Left forelimb (tissue), 1 donor: Measurements from ENCODE around the gene HOXC12.

Experiments used
- DNase-seq: peaks from one replicate; pipeline ENCODE4 v3.0.0-alpha.2; 2018; ENCODE audit warnings: low spot score

Gene HOXC12

GRCh38 chr12:53956251-53956887 is 1.7 kb downstream of the HOXC12 start:
- no peak for DNase-seq

GRCh38 chr12:53956914-53957536 is 2.3 kb downstream of the HOXC12 start:
- no peak for DNase-seq

DNA sequence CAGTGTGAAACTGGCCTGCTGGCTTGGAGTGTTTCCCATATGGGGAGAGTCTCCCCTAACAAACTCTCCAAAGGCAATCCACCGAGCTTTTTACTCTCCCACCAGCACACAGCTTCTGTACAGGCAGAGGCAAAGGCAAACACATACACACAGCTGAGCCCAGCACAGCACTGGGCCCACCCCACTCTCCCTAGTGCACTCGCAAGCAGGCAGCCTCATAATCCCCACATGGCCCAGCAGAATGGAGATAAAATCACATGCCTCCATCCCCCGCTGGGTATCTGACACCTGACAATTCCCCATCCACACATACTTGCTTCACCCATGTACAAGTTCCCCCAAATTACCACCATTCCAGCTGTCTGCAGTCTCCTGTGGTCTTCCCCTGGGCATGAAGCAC is 3.4 kb downstream of the HOXC12 start:
- no peak for DNase-seq

DNA sequence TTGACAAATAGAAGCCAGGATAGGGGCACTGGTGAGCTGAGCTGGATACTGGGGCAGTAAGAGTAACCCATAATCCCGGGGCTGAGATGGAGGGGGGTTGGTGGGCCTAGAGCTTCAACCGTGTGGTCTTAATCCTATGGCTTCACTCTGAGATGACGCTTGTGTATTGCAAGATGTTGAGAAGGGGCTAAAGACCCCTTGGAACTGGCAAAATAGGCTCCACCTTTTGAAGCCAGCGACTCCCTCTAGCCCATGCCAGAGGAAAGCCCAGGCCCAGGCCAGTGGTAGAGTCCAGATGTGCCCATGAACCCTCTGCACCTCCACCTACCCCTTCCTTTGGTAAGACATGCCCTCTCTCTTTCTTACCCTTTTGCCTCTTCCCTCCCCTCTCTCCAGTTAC is 4.6 kb downstream of the HOXC12 start:
- DNase-seq = no peak

DNA sequence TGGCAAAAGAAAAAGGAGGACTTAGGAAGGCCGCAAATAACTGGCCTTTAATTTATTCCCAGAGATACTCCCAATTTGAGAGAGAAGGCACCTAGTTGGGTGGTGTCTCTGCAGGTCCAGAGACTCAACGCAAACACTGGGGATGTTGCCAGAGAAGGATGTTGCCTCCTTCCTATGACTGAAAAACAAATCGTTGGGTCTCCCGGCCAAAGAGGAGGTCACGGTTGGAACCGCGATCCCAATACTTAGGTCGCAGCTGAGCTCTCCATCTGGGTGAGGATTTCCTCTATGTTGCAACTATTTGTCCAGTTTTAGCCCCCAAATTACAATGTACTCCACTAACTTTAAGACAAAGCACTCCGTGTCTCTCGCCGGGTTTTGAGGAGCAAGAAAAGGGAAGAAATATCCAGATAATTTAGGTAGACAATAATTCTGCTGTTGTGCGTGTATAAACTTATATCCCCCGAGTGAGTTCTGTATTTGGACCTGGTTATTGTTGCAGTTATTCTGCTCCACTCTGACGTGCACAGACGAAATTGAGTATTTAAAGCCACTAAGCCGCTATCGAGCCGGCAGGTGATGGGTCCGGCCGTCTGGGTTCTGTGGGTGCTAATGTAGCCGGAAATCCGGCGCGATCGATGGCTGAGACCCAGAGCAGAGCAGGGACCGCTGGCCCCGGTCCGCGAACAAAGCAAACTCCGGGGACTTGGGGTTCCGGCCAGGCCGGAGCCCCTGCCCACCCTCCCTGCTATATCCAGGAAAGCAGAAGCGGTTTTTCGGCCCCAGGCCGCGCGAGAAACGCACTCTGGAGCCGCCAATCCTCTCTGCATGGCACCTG is 5.7 kb downstream of the HOXC12 start:
- no peak for DNase-seq

- DNase-seq = no peak
Measured at GRCh38 chr12:53961025-53961761, 6.5 kb downstream of the HOXC12 start.

GRCh38 chr12:53963005-53963404 is 8.3 kb downstream of the HOXC12 start:
- DNase-seq = no peak

DNA sequence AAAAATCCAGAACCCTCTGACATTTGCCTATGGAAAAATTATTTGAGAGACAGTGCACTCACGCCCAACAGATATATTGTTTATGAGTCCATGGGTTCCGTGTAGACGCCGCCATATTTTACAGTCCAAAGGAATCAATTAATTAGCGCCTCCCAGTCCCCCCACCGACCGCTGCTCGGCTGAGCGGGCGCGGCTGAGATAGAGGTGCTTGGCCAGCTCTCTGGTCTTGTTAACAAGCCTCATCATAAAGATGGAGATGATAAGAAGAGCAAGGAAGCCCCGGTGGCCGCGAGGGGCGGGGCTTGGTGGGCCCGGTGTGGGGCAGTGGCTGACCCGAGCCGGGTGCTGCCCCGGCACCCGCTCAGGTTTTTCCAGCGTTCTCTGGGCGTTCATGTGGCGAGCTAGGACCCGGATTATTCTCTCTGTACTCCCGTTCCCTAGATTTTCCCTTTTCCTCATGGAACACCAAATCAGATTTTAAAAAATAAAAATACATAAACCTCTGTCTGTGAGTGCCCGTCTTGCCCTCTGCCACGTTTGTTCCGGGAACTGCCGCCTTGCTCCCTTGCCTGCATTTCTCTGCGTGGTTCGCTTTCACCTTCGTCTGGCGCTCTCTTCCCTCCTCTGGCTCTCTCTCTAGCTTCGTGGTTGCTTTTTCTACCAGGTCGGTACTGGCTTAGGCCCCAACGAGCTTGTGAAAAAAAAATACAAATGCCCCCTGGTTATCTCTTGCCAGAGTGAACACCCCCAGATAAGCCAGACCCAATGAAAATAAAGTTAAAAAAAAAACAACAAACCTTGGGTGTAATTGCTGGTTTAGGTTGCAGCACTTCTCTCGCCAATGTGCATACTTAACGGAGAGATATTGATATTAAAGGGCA is 9.0 kb downstream of the HOXC12 start:
- DNase-seq = no peak

GRCh38 chr12:53964315-53964713 is 9.6 kb downstream of the HOXC12 start:
- no peak for DNase-seq

- no peak for DNase-seq
Measured at GRCh38 chr12:53965281-53966084, 10.8 kb downstream of the HOXC12 start.

DNA sequence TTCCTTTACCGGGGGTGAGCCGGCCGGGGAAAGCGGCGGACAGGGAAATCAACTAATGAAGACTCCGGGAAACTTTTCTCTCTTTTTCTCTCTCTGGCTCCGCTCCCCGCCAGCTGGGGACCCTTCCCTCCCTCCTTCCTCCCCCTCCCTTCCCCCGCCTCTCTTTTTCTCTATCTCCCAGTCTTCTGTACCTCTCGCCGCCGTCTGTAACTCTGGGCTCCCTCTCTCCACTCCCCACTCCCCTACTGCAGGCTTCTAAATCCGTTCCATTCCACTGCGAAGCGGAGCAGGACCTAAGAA is 11.3 kb downstream of the HOXC12 start:
- no peak for DNase-seq

GRCh38 chr12:53966385-53967133 is 11.9 kb downstream of the HOXC12 start:
- no peak for DNase-seq

DNA sequence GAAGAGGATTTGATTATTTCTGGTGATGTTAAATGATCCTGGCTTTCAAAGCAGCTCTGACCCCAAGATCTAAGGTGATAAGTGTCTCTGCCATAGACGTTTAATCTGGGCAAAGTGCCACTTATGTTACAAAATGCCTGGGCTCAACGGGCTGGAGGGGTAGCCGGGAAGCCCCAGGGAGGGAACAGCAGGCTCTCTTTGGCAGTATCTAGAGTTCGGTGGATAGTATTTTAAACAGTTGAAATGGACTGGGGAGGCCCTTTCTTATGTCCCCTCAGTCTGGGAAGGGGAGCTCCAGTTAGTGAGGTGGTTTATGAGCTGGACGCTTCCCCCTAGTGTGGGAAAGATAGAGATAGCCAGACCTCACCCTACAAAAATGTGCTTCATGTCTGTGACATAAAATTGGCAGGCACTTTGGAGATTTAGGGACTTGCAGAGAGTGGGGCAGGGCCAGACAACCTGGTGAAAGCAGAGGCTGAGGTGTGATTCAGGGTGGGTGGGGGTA is 12.8 kb downstream of the HOXC12 start:
- no peak for DNase-seq

- no peak for DNase-seq
Measured at GRCh38 chr12:53968214-53969127, 13.8 kb downstream of the HOXC12 start.

- DNase-seq = no peak
Measured at GRCh38 chr12:53969588-53970259, 15.0 kb downstream of the HOXC12 start.

DNA sequence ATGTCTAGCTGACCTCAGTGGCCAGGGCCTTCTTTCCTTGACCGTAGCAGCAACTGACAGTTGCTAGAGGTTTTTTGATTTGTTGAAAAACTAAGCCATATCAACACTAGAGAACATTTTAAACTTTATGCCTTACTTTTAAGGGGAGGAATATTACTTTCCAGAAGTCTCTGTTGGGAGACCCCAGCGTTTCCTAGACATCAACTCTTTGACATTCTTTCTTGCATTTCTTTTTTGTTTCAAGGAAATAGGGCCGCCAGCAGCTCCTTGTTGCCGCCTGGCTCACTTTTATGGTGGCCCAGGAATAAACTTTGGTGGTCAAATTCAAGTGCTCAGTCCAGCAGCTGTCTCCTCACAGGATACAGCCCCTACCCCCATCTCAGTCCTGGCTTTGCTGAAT is 15.7 kb downstream of the HOXC12 start:
- no peak for DNase-seq

DNA sequence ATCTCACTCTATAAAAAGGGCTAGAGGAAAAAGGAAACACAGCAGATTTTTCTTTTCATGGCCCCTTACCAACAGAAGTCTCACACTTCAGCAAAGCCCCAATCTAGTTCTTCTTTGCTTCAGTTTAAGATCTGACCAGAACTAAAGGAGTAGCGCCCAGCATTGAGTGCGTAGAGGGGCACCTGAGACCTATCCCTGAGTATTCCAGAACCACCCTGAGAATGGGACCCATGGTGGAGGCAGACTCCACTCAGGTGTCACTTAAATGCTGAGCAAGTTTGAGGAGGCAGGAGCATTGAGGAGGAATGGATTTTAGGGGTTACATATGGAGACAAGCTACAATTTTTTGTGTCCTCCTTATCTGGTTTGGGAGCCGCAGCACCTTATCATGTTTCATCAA is 16.4 kb downstream of the HOXC12 start:
- DNase-seq = no peak

GRCh38 chr12:53971686-53972085 is 17.0 kb downstream of the HOXC12 start:
- no peak for DNase-seq
